NCI-H524 treated with DMSO at 0.1 percent for 48 hours (cell line): ENCODE measurements around the gene PGAM2.

ENCODE experiments used
- DNase-seq: peaks from one replicate; lab custom pipeline; 2025; lab: John Stamatoyannopoulos, UW

The PGAM2 gene

GRCh38 chr7:44064791-44065430, 456 bp downstream of the PGAM2 start:
- DNase-seq, result no peak

- DNase-seq, result no peak
Observed at GRCh38 chr7:44063894-44064651, 1.3 kb downstream of the PGAM2 start.

DNA sequence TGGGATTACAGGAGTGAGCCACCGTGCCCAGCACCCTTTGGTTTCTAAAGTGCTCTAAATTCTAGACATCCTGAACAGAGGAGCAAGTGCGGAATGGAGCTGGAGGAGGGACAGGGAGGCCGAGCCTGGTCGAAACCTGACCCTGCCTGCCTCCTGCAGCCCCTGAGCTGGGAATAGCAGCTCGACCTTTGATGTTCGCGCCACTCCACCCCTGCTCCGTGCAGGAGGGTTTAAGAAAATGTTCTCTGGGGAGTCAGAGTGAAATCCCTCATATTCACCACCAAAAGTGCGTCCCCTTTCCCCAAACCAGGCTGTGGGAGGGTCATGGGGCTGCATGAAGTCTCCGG, 1.8 kb downstream of the PGAM2 start:
- no peak for DNase-seq

- no peak for DNase-seq
Observed at GRCh38 chr7:44062903-44063295, 2.5 kb downstream of the PGAM2 start.

GRCh38 chr7:44062180-44062902, 3.0 kb downstream of the PGAM2 start:
- no peak for DNase-seq

DNA sequence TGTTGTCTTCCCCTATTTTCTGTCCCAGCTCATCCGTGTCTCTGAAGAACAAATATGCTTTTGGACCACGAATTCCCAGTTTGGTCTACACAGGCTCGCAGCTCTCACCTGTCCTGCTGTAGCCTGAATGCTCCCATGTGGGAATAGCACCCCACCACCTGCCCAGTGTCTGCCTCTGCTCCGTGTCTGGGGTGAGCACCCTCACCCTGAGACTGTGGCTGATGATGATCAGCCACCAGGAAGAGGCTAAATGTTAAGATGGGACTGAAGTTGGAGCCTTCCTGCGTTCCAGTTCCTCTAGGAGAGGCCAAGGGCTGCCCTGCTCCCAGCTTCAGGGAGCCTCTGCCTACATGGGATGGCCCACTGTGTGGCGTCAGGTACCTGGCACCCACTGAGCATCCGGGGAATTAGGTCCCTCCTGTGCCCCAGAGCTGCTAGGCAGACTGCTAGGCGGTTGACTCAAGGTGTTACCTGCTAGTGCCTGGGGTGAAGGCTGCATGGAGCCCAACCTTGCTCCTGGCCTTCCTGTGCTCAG, 3.7 kb downstream of the PGAM2 start:
- no peak for DNase-seq

DNA sequence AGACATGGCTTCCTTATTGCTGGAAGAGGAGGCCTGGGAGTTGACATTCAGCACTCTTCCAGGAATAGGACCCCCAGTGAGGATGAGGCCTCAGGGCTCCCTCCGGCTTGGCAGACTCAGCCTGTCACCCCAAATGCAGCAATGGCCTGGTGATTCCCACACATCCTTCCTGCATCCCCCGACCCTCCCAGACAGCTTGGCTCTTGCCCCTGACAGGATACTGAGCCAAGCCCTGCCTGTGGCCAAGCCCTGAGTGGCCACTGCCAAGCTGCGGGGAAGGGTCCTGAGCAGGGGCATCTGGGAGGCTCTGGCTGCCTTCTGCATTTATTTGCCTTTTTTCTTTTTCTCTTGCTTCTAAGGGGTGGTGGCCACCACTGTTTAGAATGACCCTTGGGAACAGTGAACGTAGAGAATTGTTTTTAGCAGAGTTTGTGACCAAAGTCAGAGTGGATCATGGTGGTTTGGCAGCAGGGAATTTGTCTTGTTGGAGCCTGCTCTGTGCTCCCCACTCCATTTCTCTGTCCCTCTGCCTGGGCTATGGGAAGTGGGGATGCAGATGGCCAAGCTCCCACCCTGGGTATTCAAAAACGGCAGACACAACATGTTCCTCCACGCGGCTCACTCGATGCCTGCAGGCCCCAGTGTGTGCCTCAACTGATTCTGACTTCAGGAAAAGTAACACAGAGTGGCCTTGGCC, 4.3 kb downstream of the PGAM2 start:
- DNase-seq, result no peak

GRCh38 chr7:44060091-44060947, 5.0 kb downstream of the PGAM2 start:
- no peak for DNase-seq

GRCh38 chr7:44059219-44060090, 5.9 kb downstream of the PGAM2 start:
- DNase-seq, result no peak

GRCh38 chr7:44058759-44059218, 6.6 kb downstream of the PGAM2 start:
- no peak for DNase-seq

GRCh38 chr7:44057849-44058758, 7.3 kb downstream of the PGAM2 start:
- no peak for DNase-seq

GRCh38 chr7:44057181-44057848, 8.1 kb downstream of the PGAM2 start:
- no peak for DNase-seq

- DNase-seq, result no peak
Observed at GRCh38 chr7:44056681-44057080, 8.7 kb downstream of the PGAM2 start.

DNA sequence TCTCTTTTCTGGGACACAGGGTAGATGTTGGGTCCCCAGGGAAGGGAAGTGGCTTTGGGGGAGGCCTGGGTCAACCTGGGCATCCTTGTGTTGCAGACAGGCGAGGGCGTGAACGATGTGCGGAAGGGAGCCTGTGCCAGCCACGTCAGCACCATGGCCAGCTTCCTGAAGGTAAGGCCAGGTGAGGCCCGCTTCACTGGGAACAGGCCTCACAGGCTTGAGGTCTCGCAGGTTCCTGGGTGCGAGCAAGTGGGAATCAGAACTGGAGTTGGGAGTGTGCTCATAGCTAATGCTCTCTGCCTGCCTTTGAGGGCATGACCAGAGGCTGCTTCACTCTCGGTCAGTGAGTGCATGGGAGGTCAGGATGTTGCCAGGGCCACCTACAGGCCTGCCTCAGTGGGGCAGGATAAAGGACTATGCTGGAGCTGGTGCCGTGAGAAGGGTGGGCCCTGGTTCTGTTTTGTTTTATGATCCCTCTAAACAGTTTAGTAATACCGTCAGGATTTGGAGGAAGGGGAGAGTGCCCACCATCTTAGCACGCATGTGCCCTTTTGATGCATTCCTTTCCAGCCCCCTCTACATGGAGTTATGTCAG, 12.5 kb downstream of the PGAM2 start:
- DNase-seq, result no peak

DNA sequence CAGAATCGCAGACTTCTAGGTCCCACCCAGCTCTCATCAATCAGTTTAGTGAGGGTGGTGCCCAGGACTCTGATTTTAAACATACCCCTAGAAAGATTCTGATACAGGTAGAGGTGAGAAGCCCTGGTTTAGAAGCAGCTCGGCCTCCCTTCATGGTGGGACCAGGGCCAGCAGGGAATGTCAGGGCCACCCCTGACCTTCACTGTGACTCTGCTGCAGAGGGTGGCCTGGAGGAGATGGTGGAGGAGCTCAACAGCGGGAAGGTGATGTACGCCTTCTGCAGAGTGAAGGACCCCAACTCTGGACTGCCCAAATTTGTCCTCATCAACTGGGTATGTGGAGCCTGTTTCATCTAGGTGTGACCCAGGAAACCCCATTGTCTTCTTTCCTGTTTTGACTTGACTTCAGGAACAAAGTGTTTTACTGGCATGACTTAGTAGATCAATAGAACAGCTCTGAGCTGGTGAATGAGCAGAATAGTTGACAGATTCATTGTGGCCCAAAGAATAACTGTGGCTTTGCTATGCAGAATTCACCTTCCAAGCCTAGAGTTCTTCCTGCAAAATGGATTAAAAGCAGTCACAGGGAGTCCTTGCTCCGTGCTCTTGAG, 13.7 kb downstream of the PGAM2 start:
- no peak for DNase-seq

DNA sequence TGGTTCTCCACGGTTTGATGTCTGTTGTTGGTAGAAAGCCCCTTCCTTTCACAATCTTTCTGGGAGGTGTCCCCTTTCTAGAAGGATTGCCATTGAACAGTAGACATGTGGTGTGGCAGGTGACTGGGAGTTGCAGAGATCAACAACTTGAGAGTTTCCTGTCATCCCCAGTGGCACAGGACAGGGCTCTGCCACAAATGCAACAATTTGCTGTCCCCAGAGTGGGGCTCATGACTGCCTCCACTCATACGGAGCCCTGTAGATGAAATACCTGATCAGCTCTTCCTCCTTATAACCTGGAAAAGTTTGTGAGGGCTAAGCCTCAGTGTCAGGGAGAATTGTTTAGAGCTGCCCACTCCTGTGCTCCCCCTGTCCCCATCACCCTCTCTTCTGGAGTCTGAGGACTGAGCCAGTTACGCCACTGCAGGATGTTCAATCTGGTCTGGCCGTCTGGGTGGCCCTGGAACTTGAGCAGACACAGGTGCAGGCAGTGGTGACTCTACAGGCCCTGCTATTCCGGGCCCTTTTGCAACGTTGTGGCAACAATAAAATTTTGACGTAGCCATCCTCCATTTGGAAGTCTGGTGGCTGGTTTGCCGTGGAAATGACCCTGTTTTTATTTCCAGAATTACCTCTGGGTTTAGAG, 14.3 kb downstream of the PGAM2 start:
- DNase-seq, result no peak
